ENCODE measurements around the gene TNS3. TPM values are rescaled to one million over a fixed set of nuclear protein-coding genes. Genes with fewer than 3 reads are reported as not detected.

TNS3 gene
- total RNA-seq, 1 donor from 2014 or later, result 92.9 TPM

DNA sequence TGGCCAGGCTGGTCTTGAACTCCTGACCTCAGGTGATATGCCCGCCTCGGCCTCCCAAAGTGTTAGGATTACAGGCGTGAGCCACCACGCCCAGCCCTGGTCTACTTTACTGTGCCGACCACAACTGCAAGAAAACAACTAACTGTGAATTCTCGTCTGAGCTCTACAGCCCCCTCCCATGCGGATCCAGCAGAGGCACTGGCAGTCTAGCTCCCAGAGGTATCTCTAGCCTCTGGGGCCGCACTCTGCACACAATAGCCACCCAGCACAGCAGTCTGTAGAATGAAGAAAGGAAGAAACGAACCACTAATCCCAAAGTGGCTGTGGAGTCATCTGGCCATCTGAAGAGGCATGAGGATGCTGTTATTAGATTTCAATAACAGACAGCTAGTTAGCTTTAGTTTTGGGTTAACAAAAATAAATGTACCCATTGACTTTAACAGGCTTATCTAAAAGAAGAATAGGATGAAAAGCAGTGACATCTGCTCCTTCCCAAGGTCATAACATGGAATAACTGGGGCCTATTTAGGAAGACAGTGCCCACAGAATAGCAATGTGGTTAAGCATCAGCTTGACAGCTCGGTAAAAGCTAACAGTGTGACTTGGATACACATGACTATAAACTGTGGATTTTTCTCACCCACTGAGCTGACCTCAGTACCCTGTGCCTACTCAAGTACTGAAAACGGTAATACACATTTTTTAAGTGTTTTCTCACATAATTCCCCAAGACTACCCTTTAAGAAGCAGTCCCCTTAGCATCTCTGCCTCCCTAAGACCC, 131.9 kb downstream of the TNS3 start:
- no peaks in the 10 kb centered on the region for H3K27me3 Mint-ChIP-seq (ENCODE audit: low read depth, unreplicated experiment)
- Histone ChIP-seq H3K4me2 (ENCODE audit: low read length) (peak overlapping the region; percentile 57), H4K20me1 (ENCODE audit: insufficient read depth, low read length) (peaks cover 46% of the 10 kb centered on the region), H3K4me1 (ENCODE audit: insufficient read depth, low read length) (peaks cover 54% of the 10 kb centered on the region), H3K27ac (ENCODE audit: low read depth, low read length) (peak overlapping the region; percentile 41), H3K9ac (ENCODE audit: low read length) (peak overlapping the region; percentile 61), H3K27me3 (ENCODE audit: insufficient read depth, low read length) (no peaks in the 10 kb centered on the region), H3K4me3 (ENCODE audit: insufficient read depth, low read depth, low read length) (no peak overlapping the region), H3K79me2 (ENCODE audit: insufficient read depth, low read length) (peaks cover 59% of the 10 kb centered on the region), H3K36me3 (ENCODE audit: insufficient read depth, low read length) (no peaks in the 10 kb centered on the region), H3K9me3 (ENCODE audit: insufficient read depth, low read depth, low read length) (no peaks in the 10 kb centered on the region), H2AFZ (ENCODE audit: low read depth, low read length) (no peak overlapping the region)
- peak; percentile 83 for DNase-seq (ENCODE audit: low read depth)
- FAIRE-seq, result peak; percentile 59
- TF ChIP-seq, protein P1, sequence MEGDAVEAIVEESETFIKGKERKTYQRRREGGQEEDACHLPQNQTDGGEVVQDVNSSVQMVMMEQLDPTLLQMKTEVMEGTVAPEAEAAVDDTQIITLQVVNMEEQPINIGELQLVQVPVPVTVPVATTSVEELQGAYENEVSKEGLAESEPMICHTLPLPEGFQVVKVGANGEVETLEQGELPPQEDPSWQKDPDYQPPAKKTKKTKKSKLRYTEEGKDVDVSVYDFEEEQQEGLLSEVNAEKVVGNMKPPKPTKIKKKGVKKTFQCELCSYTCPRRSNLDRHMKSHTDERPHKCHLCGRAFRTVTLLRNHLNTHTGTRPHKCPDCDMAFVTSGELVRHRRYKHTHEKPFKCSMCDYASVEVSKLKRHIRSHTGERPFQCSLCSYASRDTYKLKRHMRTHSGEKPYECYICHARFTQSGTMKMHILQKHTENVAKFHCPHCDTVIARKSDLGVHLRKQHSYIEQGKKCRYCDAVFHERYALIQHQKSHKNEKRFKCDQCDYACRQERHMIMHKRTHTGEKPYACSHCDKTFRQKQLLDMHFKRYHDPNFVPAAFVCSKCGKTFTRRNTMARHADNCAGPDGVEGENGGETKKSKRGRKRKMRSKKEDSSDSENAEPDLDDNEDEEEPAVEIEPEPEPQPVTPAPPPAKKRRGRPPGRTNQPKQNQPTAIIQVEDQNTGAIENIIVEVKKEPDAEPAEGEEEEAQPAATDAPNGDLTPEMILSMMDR (IDR thresholded peaks at IDR 0.05; ENCODE audit: insufficient read depth, low read depth, low read length), result no peak
- TF ChIP-seq EZH2 (IDR thresholded peaks at IDR 0.05; ENCODE audit: insufficient read depth, low read length), result no peak
- peak overlapping the region; percentile 8 for H3K4me3 Mint-ChIP-seq (ENCODE audit: unreplicated experiment)
- H3K4me1 Mint-ChIP-seq (ENCODE audit: low read depth, unreplicated experiment), result peaks cover 67% of the 10 kb centered on the region
- H3K36me3 Mint-ChIP-seq (ENCODE audit: low read depth, unreplicated experiment), result peaks cover 16% of the 10 kb centered on the region
- no peaks in the 10 kb centered on the region for H3K9me3 Mint-ChIP-seq (ENCODE audit: unreplicated experiment)
- peak overlapping the region; percentile 78 for H3K27ac Mint-ChIP-seq (ENCODE audit: unreplicated experiment)

DNA sequence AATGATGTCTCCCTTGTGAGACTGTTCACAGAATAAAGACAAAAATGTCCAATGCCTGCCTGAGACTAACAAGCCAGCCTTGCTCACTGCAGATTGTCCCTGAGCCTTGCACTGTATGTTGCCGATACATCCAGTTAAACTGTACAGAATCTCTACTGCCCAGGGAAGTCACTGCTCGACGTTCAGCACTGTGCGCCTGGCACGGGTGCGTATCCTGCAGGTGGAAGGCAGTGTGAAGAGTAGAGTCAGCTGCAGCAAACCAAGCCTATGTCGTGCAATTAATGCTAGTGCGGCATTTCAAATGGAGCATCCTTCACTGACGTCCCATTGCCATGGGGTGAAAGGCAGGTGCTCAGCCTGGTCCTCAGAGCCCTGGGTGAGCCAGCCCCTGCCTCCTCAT, 132.9 kb downstream of the TNS3 start:
- no peak overlapping the region for H3K9ac ChIP-seq (ENCODE audit: low read length)
- no peak overlapping the region for H2AFZ ChIP-seq (ENCODE audit: low read depth, low read length)
- H4K20me1 ChIP-seq (ENCODE audit: insufficient read depth, low read length), result peaks cover 56% of the 10 kb centered on the region
- no peak overlapping the region for H3K4me3 Mint-ChIP-seq (ENCODE audit: unreplicated experiment)
- H3K27ac ChIP-seq (ENCODE audit: low read depth, low read length), result no peak overlapping the region
- H3K27me3 Mint-ChIP-seq (ENCODE audit: low read depth, unreplicated experiment), result no peaks in the 10 kb centered on the region
- peaks cover 44% of the 10 kb centered on the region for H3K4me1 ChIP-seq (ENCODE audit: insufficient read depth, low read length)
- no peaks in the 10 kb centered on the region for H3K9me3 Mint-ChIP-seq (ENCODE audit: unreplicated experiment)
- FAIRE-seq (no peak), DNase-seq (ENCODE audit: low read depth) (no peak)
- H3K27ac Mint-ChIP-seq (ENCODE audit: unreplicated experiment), result no peak overlapping the region
- TF ChIP-seq, protein P1 (IDR thresholded peaks at IDR 0.05; ENCODE audit: insufficient read depth, low read depth, low read length), result no peak
- TF ChIP-seq EZH2 (IDR thresholded peaks at IDR 0.05; ENCODE audit: insufficient read depth, low read length), result no peak
- H3K79me2 ChIP-seq (ENCODE audit: insufficient read depth, low read length), result peaks cover 61% of the 10 kb centered on the region
- H3K4me2 ChIP-seq (ENCODE audit: low read length), result no peak overlapping the region
- no peaks in the 10 kb centered on the region for H3K27me3 ChIP-seq (ENCODE audit: insufficient read depth, low read length)
- no peaks in the 10 kb centered on the region for H3K9me3 ChIP-seq (ENCODE audit: insufficient read depth, low read depth, low read length)
- H3K4me3 ChIP-seq (ENCODE audit: insufficient read depth, low read depth, low read length), result no peak overlapping the region
- H3K36me3 ChIP-seq (ENCODE audit: insufficient read depth, low read length), result no peaks in the 10 kb centered on the region
- peaks cover 15% of the 10 kb centered on the region for H3K36me3 Mint-ChIP-seq (ENCODE audit: low read depth, unreplicated experiment)
- peaks cover 75% of the 10 kb centered on the region for H3K4me1 Mint-ChIP-seq (ENCODE audit: low read depth, unreplicated experiment)
